Body of pancreas (tissue), 4 donors: ENCODE data around the gene TOGARAM2.

Experiments used
- POLR2A ChIP-seq, 3 donors: fragments of 450-650 bp; IDR thresholded peaks; one replicate each; pipeline ENCODE4 v1.6.1; 2016; ENCODE audit warnings: antibody characterized with exemption in 3 of 3, mild to moderate bottlenecking in 2 of 3
- TF ChIP-seq, protein P1 (sequence below), 7 experiments: fragments of 450-650 bp in 4 of 7; fragments of 200-600 bp in 3 of 7; sonication (generic) in 3 of 7; IDR thresholded peaks; one replicate each; pipeline ENCODE4 v1.5.1; 2016 to 2019; ENCODE audit warnings: antibody characterized with exemption in 7 of 7

DNA sequence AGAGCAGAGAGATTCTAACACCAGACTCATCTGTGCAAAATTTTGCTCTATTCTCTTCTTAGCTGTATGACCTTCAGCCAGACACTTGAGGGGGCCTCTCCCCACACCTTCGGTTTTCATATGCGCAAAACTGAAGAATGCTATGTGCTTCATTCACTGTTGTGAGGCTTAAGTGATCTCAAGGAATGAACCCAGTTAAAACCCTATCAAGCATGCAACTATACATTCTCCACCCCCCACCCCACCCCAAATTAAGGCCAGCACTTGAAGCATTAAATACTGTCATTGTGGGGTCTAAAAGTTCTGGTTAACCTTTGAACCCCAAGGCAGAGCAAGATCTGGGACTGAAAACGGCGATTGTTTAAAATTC lies 83.2 kb downstream of the TOGARAM2 start:
- TF ChIP-seq, protein P1, sequence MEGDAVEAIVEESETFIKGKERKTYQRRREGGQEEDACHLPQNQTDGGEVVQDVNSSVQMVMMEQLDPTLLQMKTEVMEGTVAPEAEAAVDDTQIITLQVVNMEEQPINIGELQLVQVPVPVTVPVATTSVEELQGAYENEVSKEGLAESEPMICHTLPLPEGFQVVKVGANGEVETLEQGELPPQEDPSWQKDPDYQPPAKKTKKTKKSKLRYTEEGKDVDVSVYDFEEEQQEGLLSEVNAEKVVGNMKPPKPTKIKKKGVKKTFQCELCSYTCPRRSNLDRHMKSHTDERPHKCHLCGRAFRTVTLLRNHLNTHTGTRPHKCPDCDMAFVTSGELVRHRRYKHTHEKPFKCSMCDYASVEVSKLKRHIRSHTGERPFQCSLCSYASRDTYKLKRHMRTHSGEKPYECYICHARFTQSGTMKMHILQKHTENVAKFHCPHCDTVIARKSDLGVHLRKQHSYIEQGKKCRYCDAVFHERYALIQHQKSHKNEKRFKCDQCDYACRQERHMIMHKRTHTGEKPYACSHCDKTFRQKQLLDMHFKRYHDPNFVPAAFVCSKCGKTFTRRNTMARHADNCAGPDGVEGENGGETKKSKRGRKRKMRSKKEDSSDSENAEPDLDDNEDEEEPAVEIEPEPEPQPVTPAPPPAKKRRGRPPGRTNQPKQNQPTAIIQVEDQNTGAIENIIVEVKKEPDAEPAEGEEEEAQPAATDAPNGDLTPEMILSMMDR (IDR thresholded peaks at IDR 0.05): no peak
- TF ChIP-seq POLR2A (IDR thresholded peaks at IDR 0.05): no peak
